ENCODE results near the gene CEP68.
"Not testable (repeated sequence)": the region's sequence is repeated elsewhere in the genome, so short reads cannot be mapped to it uniquely, and the experiment has no call there.

Gene CEP68

GRCh38 chr2:65056215-65057053, at the start of gene CEP68:
Gene CEP68 (plus strand): TSS chr2:65056416. CDS start chr2:65069445, 13,029 bp downstream.
- peak; percentile 95 for DNase-seq

GRCh38 chr2:65013776-65014175, 42.4 kb upstream of the CEP68 start:
- no peak for DNase-seq

- no peak for DNase-seq
Measured at GRCh38 chr2:65015731-65016130, 40.5 kb upstream of the CEP68 start.

GRCh38 chr2:65016789-65017188, 39.4 kb upstream of the CEP68 start:
- DNase-seq: no peak

GRCh38 chr2:65017335-65017734, 38.9 kb upstream of the CEP68 start:
- DNase-seq: no peak

GRCh38 chr2:65018141-65018582, 38.1 kb upstream of the CEP68 start:
- DNase-seq: no peak

- no peak for DNase-seq
Measured at GRCh38 chr2:65019010-65019409, 37.2 kb upstream of the CEP68 start.

GRCh38 chr2:65019675-65020195, 36.5 kb upstream of the CEP68 start:
- DNase-seq: no peak

- DNase-seq: not testable (repeated sequence)
Measured at GRCh38 chr2:65020251-65020650, 36.0 kb upstream of the CEP68 start.

- no peak for DNase-seq
Measured at GRCh38 chr2:65020943-65021528, 35.2 kb upstream of the CEP68 start.

GRCh38 chr2:65021709-65022108, 34.5 kb upstream of the CEP68 start:
- no peak for DNase-seq

- no peak for DNase-seq
Measured at GRCh38 chr2:65022189-65022588, 34.0 kb upstream of the CEP68 start.

GRCh38 chr2:65023742-65024141, 32.5 kb upstream of the CEP68 start:
- no peak for DNase-seq

GRCh38 chr2:65024149-65024829, 31.9 kb upstream of the CEP68 start:
- no peak for DNase-seq

GRCh38 chr2:65025453-65026123, 30.6 kb upstream of the CEP68 start:
- DNase-seq: no peak

GRCh38 chr2:65026154-65026553, 30.1 kb upstream of the CEP68 start:
- no peak for DNase-seq

GRCh38 chr2:65026704-65027464, 29.3 kb upstream of the CEP68 start:
- DNase-seq: no peak

- no peak for DNase-seq
Measured at GRCh38 chr2:65027616-65028244, 28.5 kb upstream of the CEP68 start.

GRCh38 chr2:65030476-65031332, 25.5 kb upstream of the CEP68 start:
- no peak for DNase-seq

- no peak for DNase-seq
Measured at GRCh38 chr2:65031341-65032018, 24.7 kb upstream of the CEP68 start.

All from activated CD8-positive, alpha-beta memory T cell treated with anti-CD3 and anti-CD28 coated beads, Interleukin-2, amount 50 U/mL, for 48 hours (primary cell).